GM12875 (cell line): ENCODE data around the gene DDHD1.

Experiments
- H3K4me3 ChIP-seq: one replicate; pipeline ENCODE4 v1.5.1; 2011; ENCODE audit warnings: low read depth, low read length, control low read depth
- TF ChIP-seq, protein P1 (sequence below): IDR thresholded peaks from 2 replicates; pipeline ENCODE4 v1.5.1; 2011; ENCODE audit warnings: low read depth, mild to moderate bottlenecking, control low read depth, inconsistent platforms, low read length, moderate library complexity, borderline replicate concordance; ENCODE audit not compliant: insufficient read depth

DDHD1 gene

DNA sequence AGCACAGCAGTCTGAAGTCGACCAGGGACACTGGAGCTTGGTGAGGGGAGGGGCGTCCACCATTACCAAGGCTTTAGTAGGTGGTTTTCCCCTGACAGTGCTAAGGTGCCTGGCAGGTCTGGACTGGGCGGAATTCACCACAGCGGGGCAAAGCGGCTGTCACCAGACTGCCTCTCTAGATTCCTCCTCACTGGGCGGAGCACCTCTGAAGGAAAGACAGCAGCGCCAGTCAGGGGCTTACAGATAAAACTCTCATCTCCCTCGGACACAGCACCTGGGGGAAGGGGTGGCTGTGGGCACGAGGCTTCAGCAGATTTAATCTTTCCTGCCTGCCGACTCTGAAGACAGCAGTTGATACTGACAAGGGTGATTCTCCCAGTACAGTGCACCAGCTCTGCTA lies 39.1 kb downstream of the DDHD1 start:
- TF ChIP-seq, protein P1, sequence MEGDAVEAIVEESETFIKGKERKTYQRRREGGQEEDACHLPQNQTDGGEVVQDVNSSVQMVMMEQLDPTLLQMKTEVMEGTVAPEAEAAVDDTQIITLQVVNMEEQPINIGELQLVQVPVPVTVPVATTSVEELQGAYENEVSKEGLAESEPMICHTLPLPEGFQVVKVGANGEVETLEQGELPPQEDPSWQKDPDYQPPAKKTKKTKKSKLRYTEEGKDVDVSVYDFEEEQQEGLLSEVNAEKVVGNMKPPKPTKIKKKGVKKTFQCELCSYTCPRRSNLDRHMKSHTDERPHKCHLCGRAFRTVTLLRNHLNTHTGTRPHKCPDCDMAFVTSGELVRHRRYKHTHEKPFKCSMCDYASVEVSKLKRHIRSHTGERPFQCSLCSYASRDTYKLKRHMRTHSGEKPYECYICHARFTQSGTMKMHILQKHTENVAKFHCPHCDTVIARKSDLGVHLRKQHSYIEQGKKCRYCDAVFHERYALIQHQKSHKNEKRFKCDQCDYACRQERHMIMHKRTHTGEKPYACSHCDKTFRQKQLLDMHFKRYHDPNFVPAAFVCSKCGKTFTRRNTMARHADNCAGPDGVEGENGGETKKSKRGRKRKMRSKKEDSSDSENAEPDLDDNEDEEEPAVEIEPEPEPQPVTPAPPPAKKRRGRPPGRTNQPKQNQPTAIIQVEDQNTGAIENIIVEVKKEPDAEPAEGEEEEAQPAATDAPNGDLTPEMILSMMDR = no peak
- no peak overlapping the region for H3K4me3 ChIP-seq

DNA sequence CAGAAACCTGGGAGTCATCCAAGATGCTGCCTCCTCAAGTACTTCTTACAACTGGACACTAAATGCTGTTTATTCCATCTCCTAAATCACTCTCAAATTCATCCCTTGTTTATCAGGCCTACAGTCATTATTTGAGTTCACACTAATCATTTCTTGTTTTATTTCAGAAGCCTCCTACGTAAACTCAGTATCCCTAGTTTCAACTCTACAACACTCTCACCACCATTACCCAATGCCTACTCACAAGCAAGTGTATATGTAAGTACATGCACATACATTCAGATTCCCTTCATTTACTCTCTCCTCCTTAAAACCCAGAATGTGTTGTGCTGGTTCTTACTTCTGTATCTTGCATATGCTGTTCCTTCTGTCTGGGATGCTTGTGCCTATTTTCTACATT lies 43.0 kb downstream of the DDHD1 start:
- TF ChIP-seq, protein P1 = no peak
- H3K4me3 ChIP-seq = no peak overlapping the region

GRCh38 chr14:53109105-53110041 lies 43.8 kb downstream of the DDHD1 start:
- TF ChIP-seq, protein P1 = no peak
- H3K4me3 ChIP-seq = peak overlapping the region; percentile 43

DNA sequence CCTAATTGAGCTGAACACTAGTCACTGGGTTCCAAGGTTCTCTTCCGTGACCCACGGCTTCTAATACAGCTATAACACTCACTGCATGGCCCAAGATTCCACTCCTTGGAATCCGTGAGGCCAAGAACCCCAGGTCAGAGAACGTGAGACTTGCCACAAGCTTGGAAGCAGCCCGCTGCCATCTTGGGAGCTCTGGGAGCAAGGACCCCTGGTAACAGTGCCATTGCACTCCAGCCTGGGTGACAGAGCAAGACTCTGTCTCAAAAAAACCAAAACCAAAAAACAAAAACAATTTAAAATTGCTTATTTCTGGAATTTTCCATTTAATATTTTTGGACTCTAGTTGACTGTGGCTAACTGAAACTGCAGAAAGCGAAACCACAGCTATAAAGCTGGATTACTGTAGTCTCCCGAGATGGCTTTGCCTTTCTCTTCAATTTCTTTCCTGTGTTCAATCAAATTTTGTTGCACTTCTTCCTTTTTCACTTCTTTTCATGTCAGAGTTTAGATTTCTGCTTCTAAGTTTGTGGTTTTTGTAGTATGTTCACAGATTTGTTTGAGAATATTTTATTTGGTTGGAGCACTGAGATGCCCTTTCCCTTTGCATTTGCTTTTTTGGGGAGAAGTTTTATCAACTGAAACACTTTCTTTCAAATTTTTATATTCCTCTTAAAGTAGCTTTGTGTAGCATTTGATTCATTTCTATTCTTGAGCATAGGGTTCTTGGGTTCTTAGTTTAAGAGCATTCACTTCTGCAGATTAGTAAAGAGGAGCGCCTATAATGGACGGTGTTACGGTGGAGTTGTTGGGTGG lies 44.6 kb downstream of the DDHD1 start:
- TF ChIP-seq, protein P1 = no peak
- H3K4me3 ChIP-seq = peak overlapping the region; percentile 43

- TF ChIP-seq, protein P1 = no peak
- no peak overlapping the region for H3K4me3 ChIP-seq
Measured at GRCh38 chr14:53106768-53107167, 46.4 kb downstream of the DDHD1 start.

DNA sequence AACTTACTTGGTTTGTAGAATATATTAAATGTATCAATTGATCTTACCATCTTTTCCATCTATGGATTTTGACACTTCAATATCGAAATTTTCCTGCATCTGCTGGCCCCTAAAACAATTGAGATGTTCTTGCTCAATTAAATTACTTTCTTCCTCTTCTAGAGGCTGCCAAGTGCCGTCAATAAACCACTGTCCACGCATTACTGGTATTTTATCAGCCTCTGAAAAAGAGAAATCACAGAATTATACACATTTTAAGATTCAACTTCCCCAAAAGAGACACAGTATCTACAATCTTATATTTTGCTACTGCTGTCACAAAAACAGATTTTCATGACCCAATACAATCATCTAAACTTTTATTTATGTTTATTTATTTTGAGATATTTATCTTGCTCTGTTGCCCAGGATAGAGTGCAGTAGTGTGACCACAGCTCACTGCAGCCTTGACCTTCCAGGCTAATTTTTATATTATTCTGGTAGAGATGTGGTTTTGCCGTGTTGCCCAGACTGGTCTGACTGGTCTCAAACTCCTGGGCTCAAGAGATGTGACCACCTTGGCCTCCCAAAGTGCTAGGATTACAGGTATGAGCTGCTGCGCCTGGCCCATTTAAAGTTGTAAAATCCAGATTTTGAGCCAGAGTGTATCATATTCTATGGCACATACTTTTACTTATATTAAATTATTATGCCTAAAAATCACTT lies 49.3 kb downstream of the DDHD1 start:
- TF ChIP-seq, protein P1 = no peak

More for the DNA sequence above, 49.3 kb downstream of the DDHD1 start:
- H3K4me3 ChIP-seq = no peak overlapping the region
